Measurements from ENCODE around the gene DLL1.

Gene DLL1

GRCh38 chr6:170291271-170292110 lies 613 bp upstream of the DLL1 start:
- Histone ChIP-seq H3K27me3 (ENCODE audit: insufficient read depth, low read length, poor library complexity) (peaks cover 76% of the 10 kb centered on the region), H3K4me3 (ENCODE audit: low read depth in 1 of 2, low read length in 2 of 2) (peak overlapping the region in 1 of 2 experiments; percentile 45; a peak in 2 of 4 replicates), H3K4me2 (ENCODE audit: insufficient read depth, low read length) (peak overlapping the region; percentile 93), H2AFZ (ENCODE audit: low read depth, low read length) (no peak overlapping the region), H4K20me1 (ENCODE audit: insufficient read depth, low read length) (peaks cover 51% of the 10 kb centered on the region), H3K79me2 (ENCODE audit: insufficient read depth, low read length) (no peaks in the 10 kb centered on the region), H3K9me3 (ENCODE audit: insufficient read depth, low read length, severe bottlenecking) (no peaks in the 10 kb centered on the region), H3K36me3 (ENCODE audit: insufficient read depth, low read length) (no peaks in the 10 kb centered on the region), H3K27ac (ENCODE audit: low read length) (no peak overlapping the region), H3K4me1 (ENCODE audit: insufficient read depth, low read length) (peaks cover 38% of the 10 kb centered on the region), H3K9ac (ENCODE audit: low read depth, low read length) (no peak overlapping the region)
- DNase-seq (peak; percentile 47), ATAC-seq (ENCODE audit: insufficient read depth, low read depth) (peak; percentile 33)
- TF ChIP-seq EZH2 (IDR thresholded peaks at IDR 0.05; ENCODE audit: borderline replicate concordance, low read depth, low read length, severe bottlenecking), result peak; percentile 91
- no peak for TF ChIP-seq CTCF (IDR thresholded peaks at IDR 0.05; ENCODE audit: borderline replicate concordance, extremely low read depth, low read length, poor library complexity, severe bottlenecking)

DNA sequence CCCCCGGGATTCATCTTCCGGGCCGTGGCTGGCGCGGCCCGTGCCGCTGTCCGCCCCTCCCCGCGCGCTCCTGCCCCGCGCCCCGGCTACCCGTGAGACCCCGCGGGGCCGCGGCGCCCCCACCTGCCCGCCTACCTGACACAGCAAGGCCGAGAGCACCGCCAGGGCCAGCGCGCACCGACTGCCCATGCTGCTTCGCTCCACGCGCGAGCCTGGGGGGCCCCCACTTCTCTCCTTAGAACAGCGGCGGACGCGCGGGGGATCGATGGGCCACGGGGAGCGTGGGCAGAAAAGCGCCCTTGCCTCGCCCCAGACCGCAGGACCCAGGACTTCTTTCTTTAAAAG lies 955 bp downstream of the DLL1 start:
- H3K27ac ChIP-seq (ENCODE audit: low read length), result no peak overlapping the region
- no peaks in the 10 kb centered on the region for H3K36me3 ChIP-seq (ENCODE audit: insufficient read depth, low read length)
- DNase-seq (no peak), ATAC-seq (ENCODE audit: insufficient read depth, low read depth) (no peak)
- H3K9me3 ChIP-seq (ENCODE audit: insufficient read depth, low read length, severe bottlenecking), result no peaks in the 10 kb centered on the region
- TF ChIP-seq CTCF (IDR thresholded peaks at IDR 0.05; ENCODE audit: borderline replicate concordance, extremely low read depth, low read length, poor library complexity, severe bottlenecking) (no peak), EZH2 (IDR thresholded peaks at IDR 0.05; ENCODE audit: borderline replicate concordance, low read depth, low read length, severe bottlenecking) (no peak)
- peaks cover 25% of the 10 kb centered on the region for H3K4me1 ChIP-seq (ENCODE audit: insufficient read depth, low read length)
- H3K27me3 ChIP-seq (ENCODE audit: insufficient read depth, low read length, poor library complexity), result peaks cover 63% of the 10 kb centered on the region
- H3K4me3 ChIP-seq (ENCODE audit: low read depth in 1 of 2, low read length in 2 of 2), result peak overlapping the region; percentile 59 to 71; a peak in 3 of 4 replicates
- peak overlapping the region; percentile 76; the same call in 1 of the 2 replicates for H2AFZ ChIP-seq (ENCODE audit: low read depth, low read length)
- peak overlapping the region; percentile 93 for H3K4me2 ChIP-seq (ENCODE audit: insufficient read depth, low read length)
- H3K79me2 ChIP-seq (ENCODE audit: insufficient read depth, low read length), result no peaks in the 10 kb centered on the region
- H4K20me1 ChIP-seq (ENCODE audit: insufficient read depth, low read length), result peaks cover 42% of the 10 kb centered on the region
- peak overlapping the region; percentile 54 for H3K9ac ChIP-seq (ENCODE audit: low read depth, low read length)

- Histone ChIP-seq H3K9ac (ENCODE audit: low read depth, low read length) (peak overlapping the region; percentile 54; the same call in 1 of the 2 replicates), H4K20me1 (ENCODE audit: insufficient read depth, low read length) (peaks cover 36% of the 10 kb centered on the region), H3K79me2 (ENCODE audit: insufficient read depth, low read length) (no peaks in the 10 kb centered on the region), H3K27me3 (ENCODE audit: insufficient read depth, low read length, poor library complexity) (peaks cover 57% of the 10 kb centered on the region), H2AFZ (ENCODE audit: low read depth, low read length) (no peak overlapping the region), H3K4me3 (ENCODE audit: low read depth in 1 of 2, low read length in 2 of 2) (peak overlapping the region in 1 of 2 experiments; percentile 71; a peak in 2 of 4 replicates), H3K36me3 (ENCODE audit: insufficient read depth, low read length) (no peaks in the 10 kb centered on the region), H3K27ac (ENCODE audit: low read length) (no peak overlapping the region), H3K4me1 (ENCODE audit: insufficient read depth, low read length) (peaks cover 24% of the 10 kb centered on the region), H3K9me3 (ENCODE audit: insufficient read depth, low read length, severe bottlenecking) (no peaks in the 10 kb centered on the region), H3K4me2 (ENCODE audit: insufficient read depth, low read length) (peak overlapping the region; percentile 93)
- DNase-seq, result no peak
- TF ChIP-seq EZH2 (IDR thresholded peaks at IDR 0.05; ENCODE audit: borderline replicate concordance, low read depth, low read length, severe bottlenecking), result no peak
- TF ChIP-seq CTCF (IDR thresholded peaks at IDR 0.05; ENCODE audit: borderline replicate concordance, extremely low read depth, low read length, poor library complexity, severe bottlenecking), result no peak
- no peak for ATAC-seq (ENCODE audit: insufficient read depth, low read depth)
Observed at GRCh38 chr6:170289180-170289931, 1.5 kb downstream of the DLL1 start.

All from DND-41 (cell line).